Activated T-cell treated with anti-CD3 and anti-CD28 coated beads, Interleukin-2, amount 50 U/mL, for 48 hours (primary cell): Measurements from ENCODE around the gene STK17A.
"Not testable (repeated sequence)": the region's sequence is repeated elsewhere in the genome, so short reads cannot be mapped to it uniquely, and the experiment has no call there.

Source experiments
- DNase-seq, 2 experiments: peaks; one replicate each; pipeline ENCODE4 v3.0.0-alpha.2; 2020

The STK17A gene

GRCh38 chr7:43660141-43660540 lies 77.2 kb downstream of the STK17A start:
- DNase-seq: no peak

- no peak for DNase-seq
Measured at GRCh38 chr7:43664681-43665080, 81.8 kb downstream of the STK17A start.

GRCh38 chr7:43666938-43667337 lies 84.0 kb downstream of the STK17A start:
- no peak for DNase-seq

- no peak for DNase-seq
Measured at GRCh38 chr7:43668035-43668434, 85.1 kb downstream of the STK17A start.

- peak; percentile 85 to 87 for DNase-seq
Measured at GRCh38 chr7:43669286-43670081, 86.6 kb downstream of the STK17A start.

- DNase-seq: no peak
Measured at GRCh38 chr7:43671521-43671920, 88.6 kb downstream of the STK17A start.

GRCh38 chr7:43673243-43673976 lies 90.5 kb downstream of the STK17A start:
- DNase-seq: not testable (repeated sequence)

GRCh38 chr7:43674559-43675436 lies 91.9 kb downstream of the STK17A start:
- no peak for DNase-seq
